A549 (cell line): ENCODE results near the gene PLD3. TPM values are rescaled to one million over a fixed set of nuclear protein-coding genes. Genes with fewer than 3 reads are reported as not detected.
A peak's percentile ranks its signal among the peaks of the same experiment; 100 is the strongest.

ENCODE experiments used
- CBX2 ChIP-seq: fragments of 200-600 bp; sonication (generic); IDR thresholded peaks from 2 replicates; pipeline ENCODE4 v1.6.1; 2016; ENCODE audit warnings: low read depth, mild to moderate bottlenecking, borderline replicate concordance
- CBX8 ChIP-seq: fragments of 200-600 bp; sonication (generic); IDR thresholded peaks from 2 replicates; pipeline ENCODE4 v1.6.1; 2016
- CEBPB ChIP-seq, 2 experiments: fragments of >200 bp in 1 of 2; sonication (Bioruptor Twin) in 1 of 2; formaldehyde crosslinking in 1 of 2; IDR thresholded peaks; 2 replicates each; pipeline ENCODE4 v1.6.1; 2012 to 2016
- CHD2 ChIP-seq: fragments of 150-350 bp; IDR thresholded peaks from 2 replicates; pipeline ENCODE4 v1.6.1; 2014; ENCODE audit warnings: low read length; ENCODE audit not compliant: partially characterized antibody
- CHD4 ChIP-seq: fragments of 200-600 bp; sonication (generic); IDR thresholded peaks from 2 replicates; pipeline ENCODE4 v1.6.1; 2016; ENCODE audit warnings: antibody characterized with exemption, mild to moderate bottlenecking, borderline replicate concordance
- EHF ChIP-seq: fragments of 250-450 bp; sonication (Bioruptor Pico); IDR thresholded peaks from 2 replicates; pipeline ENCODE4 v1.5.0; 2020; ENCODE audit warnings: mild to moderate bottlenecking
- EHMT2 ChIP-seq: fragments of 200-600 bp; sonication (generic); IDR thresholded peaks from 2 replicates; pipeline ENCODE4 v1.6.1; 2016; ENCODE audit warnings: antibody characterized with exemption, low read depth, mild to moderate bottlenecking, moderate library complexity
- EP300 ChIP-seq, 2 experiments: fragments of >200 bp; sonication (Bioruptor Twin); formaldehyde crosslinking; IDR thresholded peaks; 2 replicates in 1 of 2; 3 replicates in 1 of 2; pipeline ENCODE4 v1.6.1; 2016 to 2017
- ESRRA ChIP-seq: fragments of 150-350 bp; IDR thresholded peaks from 2 replicates; pipeline ENCODE4 v1.6.1; 2014; ENCODE audit warnings: mild to moderate bottlenecking, low read length, borderline replicate concordance
- FOSB ChIP-seq: fragments of 250-450 bp; sonication (Bioruptor Pico); IDR thresholded peaks from 2 replicates; pipeline ENCODE4 v1.5.0; 2020; ENCODE audit warnings: mild to moderate bottlenecking, moderate library complexity
- HDAC2 ChIP-seq: fragments of 200-600 bp; sonication (generic); IDR thresholded peaks from 2 replicates; pipeline ENCODE4 v1.6.1; 2016
- HEYL ChIP-seq: fragments of 250-450 bp; sonication (Bioruptor Pico); IDR thresholded peaks from 2 replicates; pipeline ENCODE4 v1.8.0; 2021; ENCODE audit warnings: mild to moderate bottlenecking, moderate library complexity
- HOXA7 ChIP-seq: fragments of 250-450 bp; sonication (Bioruptor Pico); IDR thresholded peaks from 2 replicates; pipeline ENCODE4 v1.5.0; 2020; ENCODE audit warnings: mild to moderate bottlenecking, moderate library complexity
- JUN ChIP-seq, 2 experiments: fragments of >200 bp; sonication (Bioruptor Twin); formaldehyde crosslinking; IDR thresholded peaks; 2 replicates in 1 of 2; 3 replicates in 1 of 2; pipeline ENCODE4 v1.6.1; 2016 to 2017
- JUNB ChIP-seq: fragments of >200 bp; sonication (Bioruptor Twin); formaldehyde crosslinking; IDR thresholded peaks from 2 replicates; pipeline ENCODE4 v1.6.1; 2016
- KDM1A ChIP-seq: fragments of 200-600 bp; sonication (generic); IDR thresholded peaks from 2 replicates; pipeline ENCODE4 v1.6.1; 2016; ENCODE audit warnings: low read depth, mild to moderate bottlenecking
- KDM5A ChIP-seq: fragments of 200-600 bp; sonication (generic); IDR thresholded peaks from 2 replicates; pipeline ENCODE4 v1.6.1; 2016; ENCODE audit warnings: antibody characterized with exemption, mild to moderate bottlenecking
- MAFK ChIP-seq: fragments of 450-650 bp; IDR thresholded peaks from 2 replicates; pipeline ENCODE4 v1.6.1; 2014; ENCODE audit not compliant: partially characterized antibody
- MYC ChIP-seq: IDR thresholded peaks from 2 replicates; pipeline ENCODE4 v1.6.1; 2012; ENCODE audit warnings: mild to moderate bottlenecking, inconsistent platforms, low read length, improper control_type of control experiment, borderline replicate concordance
- NFE2L2 ChIP-seq: fragments of 150-350 bp; conservative IDR thresholded peaks from 2 replicates; pipeline ENCODE4 v1.6.1; 2014; ENCODE audit warnings: low read length
- NPAS2 ChIP-seq: fragments of 250-450 bp; sonication (Bioruptor Pico); IDR thresholded peaks from 2 replicates; pipeline ENCODE4 v1.8.0; 2022; ENCODE audit warnings: mild to moderate bottlenecking, moderate library complexity, borderline replicate concordance
- NR3C1 ChIP-seq: fragments of >200 bp; sonication (Bioruptor Twin); formaldehyde crosslinking; IDR thresholded peaks from 3 replicates; pipeline ENCODE4 v1.6.1; 2017
- PHF8 ChIP-seq: fragments of 200-600 bp; sonication (generic); IDR thresholded peaks from 2 replicates; pipeline ENCODE4 v1.6.1; 2016; ENCODE audit warnings: low read depth, mild to moderate bottlenecking, antibody characterized with exemption, moderate library complexity, borderline replicate concordance
- POLR2AphosphoS2 ChIP-seq: conservative IDR thresholded peaks from 2 replicates; pipeline ENCODE4 v1.6.1; 2012; ENCODE audit warnings: low read length, improper control_type of control experiment, inconsistent platforms
- RAD21 ChIP-seq, 2 experiments: fragments of >200 bp in 1 of 2; sonication (Bioruptor Twin) in 1 of 2; formaldehyde crosslinking in 1 of 2; IDR thresholded peaks in 1 of 2; conservative IDR thresholded peaks in 1 of 2; 2 replicates in 1 of 2; 3 replicates in 1 of 2; pipeline ENCODE4 v1.6.1; 2012 to 2018; ENCODE audit warnings: inconsistent platforms in 1 of 2
- RFX5 ChIP-seq: fragments of 450-650 bp; IDR thresholded peaks from 2 replicates; pipeline ENCODE4 v1.7.1; 2014; ENCODE audit warnings: antibody characterized with exemption, mild to moderate bottlenecking, moderate library complexity
- SMC3 ChIP-seq: fragments of >200 bp; sonication (Bioruptor Twin); formaldehyde crosslinking; IDR thresholded peaks from 3 replicates; pipeline ENCODE4 v1.6.1; 2018; ENCODE audit warnings: inconsistent platforms
- SREBF2 ChIP-seq: fragments of 450-650 bp; IDR thresholded peaks from 2 replicates; pipeline ENCODE4 v1.6.1; 2014; ENCODE audit warnings: mild to moderate bottlenecking, moderate library complexity
- TFCP2L1 ChIP-seq: fragments of 250-450 bp; sonication (Bioruptor Pico); IDR thresholded peaks from 2 replicates; pipeline ENCODE4 v1.5.0; 2021; ENCODE audit warnings: mild to moderate bottlenecking
- TP53 ChIP-seq: fragments of 250-450 bp; sonication (Bioruptor Pico); IDR thresholded peaks from 2 replicates; pipeline ENCODE4 v1.5.0; 2021; ENCODE audit warnings: mild to moderate bottlenecking, moderate library complexity
- ZC3H11A ChIP-seq: fragments of 450-650 bp; IDR thresholded peaks from 2 replicates; pipeline ENCODE4 v1.6.1; 2014; ENCODE audit warnings: antibody characterized with exemption, mild to moderate bottlenecking
- ZFP36 ChIP-seq: fragments of 450-650 bp; IDR thresholded peaks from 2 replicates; pipeline ENCODE4 v1.6.1; 2014; ENCODE audit warnings: borderline replicate concordance; ENCODE audit not compliant: partially characterized antibody
- ZNF302 ChIP-seq: fragments of 250-450 bp; sonication (Bioruptor Pico); IDR thresholded peaks from 2 replicates; pipeline ENCODE4 v1.9.0; 2021; ENCODE audit warnings: inconsistent platforms, mild to moderate bottlenecking, moderate library complexity
- ZSCAN20 ChIP-seq: fragments of 250-450 bp; sonication (Bioruptor Pico); IDR thresholded peaks from 2 replicates; pipeline ENCODE4 v1.8.0; 2022; ENCODE audit warnings: mild to moderate bottlenecking, moderate library complexity
- polyA plus RNA-seq, 4 experiments: library from polyadenylated mRNA; depleted of rRNA in 3 of 4; stranded (reverse); fragments of >200 nt; fragmentation: RNase III in 1 of 4; extraction: RNeasy Plus Mini Kit Qiagen cat#74134 plus additional on column Dnase treatment in 1 of 4; gene quantifications; 2 replicates in 3 of 4; 3 replicates in 1 of 4; pipeline ENCODE4 v1.2.3, GENCODE V29; 2011 to 2017
- TF ChIP-seq, protein P1 (sequence below): fragments of 250-450 bp; sonication (Bioruptor Pico); IDR thresholded peaks from 2 replicates; pipeline ENCODE4 v1.5.0; 2020; ENCODE audit warnings: low read depth, mild to moderate bottlenecking, moderate library complexity
- TF ChIP-seq, protein P2 (sequence below): IDR thresholded peaks from 2 replicates; pipeline ENCODE4 v1.6.1; 2012
- TF ChIP-seq, protein P3 (sequence below): IDR thresholded peaks from 2 replicates; pipeline ENCODE4 v1.6.1; 2012
- TF ChIP-seq, protein P4 (sequence below): fragments of >200 bp; sonication (Bioruptor Twin); formaldehyde crosslinking; IDR thresholded peaks from 2 replicates; pipeline ENCODE4 v1.6.1; 2016

The PLD3 gene
- polyA plus RNA-seq, 2 of the 4 experiments (the other 2 are of a cell fraction) = 265 to 290 TPM

DNA sequence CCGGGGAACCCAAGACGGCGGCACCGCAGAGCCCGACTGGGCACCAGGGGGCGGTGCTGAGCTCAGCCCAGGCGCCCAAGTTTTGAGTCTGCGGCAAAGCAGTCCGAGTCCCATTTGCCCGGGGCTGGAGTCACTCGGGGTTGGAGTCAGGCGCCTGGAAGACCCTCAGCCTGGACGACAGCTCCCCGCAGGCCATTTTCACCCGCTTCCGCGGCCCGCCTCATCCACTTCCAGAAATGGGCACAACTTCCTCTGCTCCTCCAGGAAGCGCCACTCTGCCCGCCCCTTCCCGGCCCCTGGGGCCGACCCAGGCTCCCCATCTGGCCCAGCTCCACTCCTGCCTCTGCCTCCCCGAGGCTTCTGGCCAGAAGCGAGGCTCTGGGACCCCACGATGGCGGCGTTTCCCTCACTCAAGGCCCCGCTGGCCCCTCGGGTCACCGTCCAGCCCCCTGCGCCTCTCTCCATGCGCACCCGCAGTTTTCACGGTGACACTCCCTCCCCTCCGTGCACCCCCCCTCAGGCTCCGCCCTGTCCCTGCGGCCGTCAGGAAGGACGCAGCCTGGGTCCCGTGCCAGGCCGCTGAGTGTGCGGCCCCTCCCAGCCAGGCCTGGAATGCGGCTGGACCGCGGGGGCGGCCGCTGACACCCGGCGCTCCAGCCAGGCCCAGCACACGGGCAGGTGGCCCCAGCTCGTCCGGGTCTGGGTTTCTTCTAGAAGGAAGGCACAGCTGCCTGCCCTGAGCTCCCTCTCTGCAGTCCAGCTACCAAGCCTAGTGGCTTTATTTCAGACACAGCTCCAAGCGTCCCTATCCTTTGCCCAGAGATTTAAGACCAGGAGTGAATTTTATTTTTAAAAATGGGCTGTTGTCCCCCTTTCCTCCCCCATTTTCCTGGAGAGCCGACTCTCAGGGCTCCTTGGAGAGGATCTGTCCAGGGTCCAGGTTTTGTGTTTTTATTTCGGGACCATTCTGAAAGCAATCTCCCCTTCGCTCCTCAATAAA, 72.6 kb downstream of the PLD3 start (continued):
- no peak; the same call in 1 of the 2 replicates for TF ChIP-seq NPAS2 (CRISPR knock-in tag)
- 0 out of 2 replicates have a peak, but pooled peaks have one; percentile 62 for TF ChIP-seq FOSB (CRISPR knock-in tag)
- peak in 1 of 2 experiments; percentile 20; a peak in 1 of 4 replicates for TF ChIP-seq CEBPB (IDR thresholded peaks at IDR 0.05)
- peak; percentile 97 for TF ChIP-seq POLR2AphosphoS2
- no peak for TF ChIP-seq CBX2
- peak; percentile 32 for TF ChIP-seq ESRRA
- TF ChIP-seq TFCP2L1 (CRISPR knock-in tag) = peak; percentile 91; the same call in 1 of the 2 replicates
- TF ChIP-seq KDM5A = no peak
- TF ChIP-seq SMC3 = peak; percentile 98
- TF ChIP-seq CBX8 = no peak
- TF ChIP-seq CHD2 = peak; percentile 37
- TF ChIP-seq, protein P1, sequence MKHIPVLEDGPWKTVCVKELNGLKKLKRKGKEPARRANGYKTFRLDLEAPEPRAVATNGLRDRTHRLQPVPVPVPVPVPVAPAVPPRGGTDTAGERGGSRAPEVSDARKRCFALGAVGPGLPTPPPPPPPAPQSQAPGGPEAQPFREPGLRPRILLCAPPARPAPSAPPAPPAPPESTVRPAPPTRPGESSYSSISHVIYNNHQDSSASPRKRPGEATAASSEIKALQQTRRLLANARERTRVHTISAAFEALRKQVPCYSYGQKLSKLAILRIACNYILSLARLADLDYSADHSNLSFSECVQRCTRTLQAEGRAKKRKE (CRISPR knock-in tag) = peak; percentile 87
- no peak for TF ChIP-seq NR3C1
- no peak for TF ChIP-seq HEYL (CRISPR knock-in tag)
- TF ChIP-seq ZNF302 (CRISPR knock-in tag) = no peak
- TF ChIP-seq ZSCAN20 (CRISPR knock-in tag) = no peak
- peak; percentile 32 for TF ChIP-seq MAFK
- peak; percentile 100 for TF ChIP-seq ZFP36
- TF ChIP-seq TP53 (CRISPR knock-in tag) = peak; percentile 81
- TF ChIP-seq HOXA7 = peak; percentile 95; the same call in 1 of the 2 replicates
- TF ChIP-seq, protein P2, sequence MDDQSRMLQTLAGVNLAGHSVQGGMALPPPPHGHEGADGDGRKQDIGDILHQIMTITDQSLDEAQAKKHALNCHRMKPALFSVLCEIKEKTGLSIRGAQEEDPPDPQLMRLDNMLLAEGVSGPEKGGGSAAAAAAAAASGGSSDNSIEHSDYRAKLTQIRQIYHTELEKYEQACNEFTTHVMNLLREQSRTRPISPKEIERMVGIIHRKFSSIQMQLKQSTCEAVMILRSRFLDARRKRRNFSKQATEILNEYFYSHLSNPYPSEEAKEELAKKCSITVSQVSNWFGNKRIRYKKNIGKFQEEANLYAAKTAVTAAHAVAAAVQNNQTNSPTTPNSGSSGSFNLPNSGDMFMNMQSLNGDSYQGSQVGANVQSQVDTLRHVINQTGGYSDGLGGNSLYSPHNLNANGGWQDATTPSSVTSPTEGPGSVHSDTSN = peak; percentile 72; the same call in 1 of the 2 replicates
- TF ChIP-seq, protein P3, sequence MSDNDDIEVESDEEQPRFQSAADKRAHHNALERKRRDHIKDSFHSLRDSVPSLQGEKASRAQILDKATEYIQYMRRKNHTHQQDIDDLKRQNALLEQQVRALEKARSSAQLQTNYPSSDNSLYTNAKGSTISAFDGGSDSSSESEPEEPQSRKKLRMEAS = peak; percentile 96
- TF ChIP-seq KDM1A = no peak
- TF ChIP-seq JUNB = no peak
- peak; percentile 93 to 97; a peak in 4 of 5 replicates for TF ChIP-seq JUN (IDR thresholded peaks at IDR 0.05)
- no peak for TF ChIP-seq SREBF2
- TF ChIP-seq, protein P4, sequence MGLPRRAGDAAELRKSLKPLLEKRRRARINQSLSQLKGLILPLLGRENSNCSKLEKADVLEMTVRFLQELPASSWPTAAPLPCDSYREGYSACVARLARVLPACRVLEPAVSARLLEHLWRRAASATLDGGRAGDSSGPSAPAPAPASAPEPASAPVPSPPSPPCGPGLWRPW = no peak
- TF ChIP-seq EHMT2 = no peak
- TF ChIP-seq HDAC2 = no peak; the same call in 1 of the 2 replicates
- TF ChIP-seq PHF8 = peak; percentile 92
- no peak for TF ChIP-seq EP300 (IDR thresholded peaks at IDR 0.05)
- no peak for TF ChIP-seq CHD4
- peak; percentile 91 for TF ChIP-seq MYC
- TF ChIP-seq RFX5 = peak; percentile 42; the same call in 1 of the 2 replicates
- no peak for TF ChIP-seq ZC3H11A
- no peak; the same call in 1 of the 2 replicates for TF ChIP-seq NFE2L2
- TF ChIP-seq RAD21 (conservative IDR thresholded peaks at IDR 0.05 in 1 of 2, IDR thresholded peaks at IDR 0.05 in 1 of 2) = peak; percentile 67 to 85
- TF ChIP-seq EHF (CRISPR knock-in tag) = peak; percentile 80
